Suprapubic skin (tissue), 4 donors: ENCODE results near the gene DDIT4.

Experiments
- CTCF ChIP-seq, 2 donors: fragments of 200-600 bp in 1 of 2; fragments of 450-650 bp in 1 of 2; sonication (generic) in 1 of 2; IDR thresholded peaks; one replicate each; pipeline ENCODE4 v1.5.1; 2016 to 2019; ENCODE audit warnings: antibody characterized with exemption in 2 of 2, mild to moderate bottlenecking in 1 of 2, moderate library complexity in 1 of 2
- EP300 ChIP-seq: sonication (generic); formaldehyde crosslinking; IDR thresholded peaks from one replicate; pipeline ENCODE4 v1.6.1; 2017; ENCODE audit warnings: antibody characterized with exemption
- POLR2A ChIP-seq, 2 donors: fragments of 450-650 bp; IDR thresholded peaks; one replicate each; pipeline ENCODE4 v1.6.1; 2017; ENCODE audit warnings: antibody characterized with exemption in 2 of 2, mild to moderate bottlenecking in 2 of 2, moderate library complexity in 2 of 2
- POLR2AphosphoS5 ChIP-seq, 3 donors: sonication (generic); formaldehyde crosslinking; IDR thresholded peaks; one replicate each; pipeline ENCODE4 v1.6.1; 2017; ENCODE audit warnings: antibody characterized with exemption in 3 of 3

GRCh38 chr10:72228318-72228751 is 45.4 kb upstream of the DDIT4 start:
- TF ChIP-seq CTCF (IDR thresholded peaks at IDR 0.05), result no peak
- TF ChIP-seq POLR2AphosphoS5 (IDR thresholded peaks at IDR 0.05), result no peak
- TF ChIP-seq EP300, result no peak
- TF ChIP-seq POLR2A (IDR thresholded peaks at IDR 0.05), result no peak
